Lower leg skin (tissue), 4 donors: ENCODE data around the gene CD28. TPM values are rescaled to one million over a fixed set of nuclear protein-coding genes. Genes with fewer than 3 reads are reported as not detected.

ENCODE experiments used
- DNase-seq, 2 donors: peaks; one replicate each; pipeline ENCODE4 v3.0.0-alpha.2; 2019; ENCODE audit warnings: low spot score in 2 of 2
- H3K4me3 ChIP-seq: fragments of 200-600 bp; sonication (generic); 2 replicates; pipeline ENCODE4 v1.5.1; 2017; ENCODE audit warnings: mild to moderate bottlenecking, low read depth; ENCODE audit not compliant: poor library complexity, severe bottlenecking
- CTCF ChIP-seq, 3 donors: fragments of 450-650 bp; IDR thresholded peaks; one replicate each; pipeline ENCODE4 v1.5.1; 2016; ENCODE audit warnings: antibody characterized with exemption in 3 of 3, mild to moderate bottlenecking in 3 of 3, moderate library complexity in 2 of 3
- POLR2A ChIP-seq, 2 donors: fragments of 450-650 bp; IDR thresholded peaks; one replicate each; pipeline ENCODE4 v1.6.1; 2016 to 2017; ENCODE audit warnings: antibody characterized with exemption in 2 of 2, mild to moderate bottlenecking in 1 of 2, moderate library complexity in 1 of 2
- WGBS, 2 donors: methylation state at CpG; one replicate each; pipeline ENCODE4 v1.1.5; 2018; 5-methylcytosine and 5-hydroxymethylcytosine counted together
- intact Hi-C: fragments of 100-400 bp; cut with DNase I; formaldehyde crosslinking; loops from one replicate; pipeline ENCODE4 v1.15.0; 2023; ENCODE audit warnings: low total_unique reads
- total RNA-seq, 4 donors: library from RNA; depleted of rRNA; stranded (reverse); fragments of >200 nt; gene quantifications; one replicate each; pipeline ENCODE4 v1.1.0, GENCODE V29; 2016

CD28 gene
- total RNA-seq, 4 donors from 2014 or later = 0.08 to 0.45 (median 0.31) TPM

DNA sequence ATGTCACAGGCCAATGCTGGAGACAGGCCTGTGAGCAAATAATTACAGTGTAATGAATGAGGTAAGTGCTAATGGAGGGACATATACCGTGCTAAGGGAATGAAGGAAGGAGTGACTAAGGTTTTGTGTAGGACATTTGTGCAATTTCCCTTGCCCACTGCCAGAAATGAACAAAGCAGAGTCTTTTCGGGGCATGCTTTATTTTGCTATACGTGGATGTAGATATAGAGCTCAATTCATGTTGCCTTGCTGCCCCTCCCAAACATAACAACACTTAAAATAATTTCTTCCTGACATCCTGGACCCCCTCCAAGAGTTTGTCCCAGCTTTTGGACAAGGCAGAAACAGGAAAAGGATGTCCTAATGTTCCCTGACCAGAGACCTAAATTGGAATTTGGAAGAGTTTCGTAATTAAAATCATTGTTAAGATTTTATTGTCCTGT, 23.7 kb upstream of the CD28 start:
- WGBS, 2 donors = 38% methylated on average over 4 of the region's 4 CpGs

GRCh38 chr2:203683421-203683820, 23.0 kb upstream of the CD28 start:
- H3K4me3 ChIP-seq = no peak overlapping the region
- TF ChIP-seq POLR2A (IDR thresholded peaks at IDR 0.05) = no peak
- WGBS, 2 donors = 76 to 80% methylated on average over 4 of the region's 4 CpGs
- DNase-seq = no peak
- intact Hi-C loops = no loop called here

More for the DNA sequence above, 23.7 kb upstream of the CD28 start:
- peak in 1 of 2 donors; percentile 33 for DNase-seq
- intact Hi-C loops = no loop called here
- no peak overlapping the region for H3K4me3 ChIP-seq
- TF ChIP-seq CTCF (IDR thresholded peaks at IDR 0.05) (no peak), POLR2A (IDR thresholded peaks at IDR 0.05) (no peak)

DNA sequence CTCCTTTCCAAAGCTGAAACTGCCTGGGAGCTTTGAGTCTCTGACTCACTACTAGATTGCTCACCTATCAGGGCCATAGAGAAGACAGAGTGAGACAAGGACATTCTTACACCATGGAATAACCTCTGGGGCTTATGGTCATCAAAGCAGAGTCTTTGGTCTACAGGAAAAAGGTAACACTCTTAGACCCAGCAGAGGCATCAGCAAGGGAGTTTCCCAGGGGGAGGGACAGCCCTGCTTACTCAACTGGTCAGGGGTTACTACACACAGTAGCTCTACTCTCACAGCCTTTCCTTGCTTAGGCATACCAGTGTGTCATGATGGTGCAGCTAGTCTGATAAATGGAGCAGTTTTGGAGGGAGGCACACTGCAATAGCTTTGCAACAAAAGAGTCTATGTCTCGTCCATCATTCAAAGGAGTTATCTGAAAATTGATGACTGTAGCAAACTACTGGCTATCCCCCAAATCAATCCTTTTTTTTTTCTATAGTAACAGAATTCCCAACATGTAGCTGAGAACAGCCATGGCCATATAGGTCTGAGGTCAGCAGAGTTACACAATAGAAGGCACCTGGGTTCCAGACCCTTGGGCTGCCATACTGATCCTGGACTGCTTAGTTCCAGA, 22.4 kb upstream of the CD28 start:
- 91 to 96% methylated on average over 1 of the region's 1 CpG for whole genome bisulfite sequencing, 2 donors
- intact Hi-C loops = no loop called here
- no peak for DNase-seq
- TF ChIP-seq POLR2A (IDR thresholded peaks at IDR 0.05) (no peak), CTCF (IDR thresholded peaks at IDR 0.05) (no peak)
- no peak overlapping the region for H3K4me3 ChIP-seq

- DNase-seq = no peak
- no peak overlapping the region for H3K4me3 ChIP-seq
- 35% methylated on average over 5 of the region's 5 CpGs for WGBS, 2 donors
- TF ChIP-seq POLR2A (IDR thresholded peaks at IDR 0.05) = no peak
- TF ChIP-seq CTCF (IDR thresholded peaks at IDR 0.05) = no peak
- intact Hi-C loops = no loop called here
These were observed 21.3 kb upstream of the CD28 start for GRCh38 chr2:203685081-203685621.

DNA sequence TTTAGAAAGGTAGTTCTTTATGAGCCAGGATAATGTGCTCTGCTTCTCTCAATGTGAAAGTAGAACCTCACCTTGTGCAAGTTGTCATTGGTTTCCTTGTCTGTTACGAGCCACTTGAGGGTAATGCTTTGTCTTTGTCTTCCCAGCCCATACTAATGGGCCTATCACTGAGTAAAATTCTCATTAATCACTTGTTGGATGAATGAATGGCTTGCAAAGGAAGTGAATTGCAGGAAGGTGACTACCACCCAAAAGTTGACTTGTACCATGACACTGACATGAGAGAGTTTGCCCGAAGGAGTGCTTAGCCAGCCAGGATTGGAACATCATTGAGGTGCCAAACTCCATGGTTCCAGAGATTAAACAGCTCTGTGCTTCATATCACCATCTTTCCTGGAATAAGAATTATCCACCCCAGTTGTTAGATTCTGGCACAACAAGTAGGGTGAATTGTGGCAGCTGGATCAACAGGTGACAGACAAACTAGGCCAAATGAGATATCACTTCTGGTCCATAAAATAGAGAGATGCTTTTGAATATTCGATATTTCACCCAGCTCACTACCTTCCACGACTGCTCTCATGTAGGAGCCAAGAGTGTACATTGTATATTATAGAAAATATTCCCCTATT, 20.5 kb upstream of the CD28 start:
- intact Hi-C loops = no loop called here
- 83 to 88% methylated on average over 4 of the region's 4 CpGs for WGBS, 2 donors
- TF ChIP-seq POLR2A (IDR thresholded peaks at IDR 0.05) = no peak
- TF ChIP-seq CTCF (IDR thresholded peaks at IDR 0.05) = no peak
- H3K4me3 ChIP-seq = no peak overlapping the region
- no peak for DNase-seq

DNA sequence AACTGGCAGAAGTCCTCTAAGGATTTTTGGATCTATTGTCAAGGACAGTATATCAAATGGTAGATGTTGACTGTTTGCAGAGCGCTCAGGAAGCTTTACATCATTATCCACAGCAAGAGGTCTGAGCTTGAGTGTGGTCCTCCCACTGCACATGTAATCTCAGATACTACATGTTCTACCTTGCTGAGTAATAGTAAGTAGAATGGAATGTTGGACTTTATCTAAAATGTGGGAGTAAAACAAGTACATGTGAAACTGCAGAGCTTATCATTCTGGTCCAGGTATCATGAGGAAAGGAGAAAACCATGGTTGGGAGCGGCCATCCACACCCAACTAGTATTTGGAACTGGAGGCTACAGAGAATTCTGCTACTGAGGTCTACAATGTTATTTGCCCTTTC, 19.3 kb upstream of the CD28 start:
- TF ChIP-seq POLR2A (IDR thresholded peaks at IDR 0.05) = no peak
- TF ChIP-seq CTCF (IDR thresholded peaks at IDR 0.05) = no peak
- no peak overlapping the region for H3K4me3 ChIP-seq
- 61 to 68% methylated on average over 2 of the region's 2 CpGs for WGBS, 2 donors
- no peak for DNase-seq
- intact Hi-C loops = no loop called here
